ENCODE data around the gene TRAPPC3L.

TRAPPC3L gene

DNA sequence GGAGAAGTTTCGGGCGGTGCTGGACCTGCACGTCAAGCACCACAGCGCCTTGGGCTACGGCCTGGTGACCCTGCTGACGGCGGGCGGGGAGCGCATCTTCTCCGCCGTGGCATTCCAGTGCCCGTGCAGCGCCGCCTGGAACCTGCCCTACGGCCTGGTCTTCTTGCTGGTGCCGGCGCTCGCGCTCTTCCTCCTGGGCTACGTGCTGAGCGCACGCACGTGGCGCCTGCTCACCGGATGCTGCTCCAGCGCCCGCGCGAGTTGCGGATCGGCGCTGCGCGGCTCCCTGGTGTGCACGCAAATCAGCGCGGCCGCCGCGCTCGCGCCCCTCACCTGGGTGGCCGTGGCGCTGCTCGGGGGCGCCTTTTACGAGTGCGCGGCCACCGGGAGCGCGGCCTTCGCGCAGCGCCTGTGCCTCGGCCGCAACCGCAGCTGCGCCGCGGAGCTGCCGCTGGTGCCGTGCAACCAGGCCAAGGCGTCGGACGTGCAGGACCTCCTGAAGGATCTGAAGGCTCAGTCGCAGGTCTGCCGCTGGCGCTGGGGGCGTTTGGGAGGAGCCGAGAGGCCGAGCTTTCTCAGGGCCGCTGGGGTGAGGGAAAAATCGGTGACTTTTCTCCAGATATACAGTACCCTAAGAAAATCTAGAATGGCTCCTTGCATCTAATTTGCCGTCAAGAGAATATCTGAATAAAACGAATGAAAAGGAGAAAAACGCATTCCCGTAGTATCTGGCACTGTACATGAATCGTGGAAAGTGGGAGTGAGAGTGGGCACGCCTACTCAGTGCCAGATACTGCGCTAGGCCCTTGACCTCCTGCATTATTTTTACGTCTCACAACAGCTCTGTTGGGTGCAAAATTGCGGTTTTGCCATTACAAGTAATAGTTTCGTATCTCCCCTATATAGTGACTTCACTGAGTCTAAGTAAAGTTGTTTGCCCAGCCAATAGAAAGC is 83.3 kb downstream of the TRAPPC3L start:
- peak; percentile 69 for DNase-seq

DNA sequence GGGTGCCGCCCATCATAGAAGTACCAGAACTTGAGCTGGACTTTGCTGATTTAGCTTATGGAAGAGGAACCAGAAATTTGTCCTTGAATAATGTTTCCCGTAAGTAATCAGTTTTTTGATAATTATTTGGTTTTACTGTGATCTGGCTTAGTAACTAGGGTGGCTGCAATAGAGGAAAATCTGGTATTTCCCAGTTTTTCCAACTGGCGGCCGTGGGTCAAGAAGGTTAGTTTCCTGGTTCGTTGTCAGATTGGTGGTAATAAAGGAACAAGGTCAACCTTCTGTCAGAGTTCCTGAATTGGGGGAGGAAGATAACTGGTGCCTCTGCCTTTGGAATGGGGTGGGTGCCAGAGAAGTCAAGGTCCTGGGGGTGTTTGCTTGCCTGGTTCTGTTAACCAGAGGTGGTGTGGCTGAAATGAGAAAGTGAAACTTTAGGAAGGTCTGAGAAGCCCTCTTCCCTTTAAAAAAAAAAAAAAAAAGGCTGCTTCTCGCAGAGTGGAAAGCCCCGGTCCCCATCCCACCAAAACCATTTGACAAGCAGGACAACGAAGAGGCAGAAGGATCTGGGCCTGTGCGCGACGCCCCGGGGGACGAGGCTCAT is 84.1 kb downstream of the TRAPPC3L start, which contains the start of gene CALHM6:
TSS of gene CALHM6 (plus strand) at position 45 of the 601 bp plus-strand sequence. CDS start at position 600, 555 bp downstream.
- DNase-seq, result no peak

- DNase-seq, result no peak
Measured at GRCh38 chr6:116459927-116460326, 85.6 kb downstream of the TRAPPC3L start.

- DNase-seq, result no peak
Measured at GRCh38 chr6:116458264-116458663, 87.2 kb downstream of the TRAPPC3L start.

DNA sequence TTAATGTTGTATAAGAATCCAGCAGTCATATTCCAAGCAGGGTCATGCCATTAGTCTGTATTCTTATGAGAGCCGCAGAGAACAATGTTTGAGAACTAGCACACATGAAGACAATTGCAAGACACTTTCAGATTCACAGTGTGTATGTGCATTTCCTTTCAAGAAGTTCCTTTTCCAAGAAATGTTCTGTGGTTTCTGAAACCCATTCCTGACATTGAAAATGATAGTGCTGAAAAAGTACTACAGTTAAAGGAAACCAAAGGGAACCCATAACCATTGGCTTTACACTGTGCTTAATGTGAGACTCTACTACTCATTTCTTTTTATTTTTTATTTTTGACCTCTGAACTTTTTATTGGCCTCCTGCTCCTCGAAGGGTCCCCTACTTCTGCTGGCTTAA is 88.6 kb downstream of the TRAPPC3L start:
- DNase-seq, result no peak

- no peak for DNase-seq
Measured at GRCh38 chr6:116456106-116456505, 89.4 kb downstream of the TRAPPC3L start.

DNA sequence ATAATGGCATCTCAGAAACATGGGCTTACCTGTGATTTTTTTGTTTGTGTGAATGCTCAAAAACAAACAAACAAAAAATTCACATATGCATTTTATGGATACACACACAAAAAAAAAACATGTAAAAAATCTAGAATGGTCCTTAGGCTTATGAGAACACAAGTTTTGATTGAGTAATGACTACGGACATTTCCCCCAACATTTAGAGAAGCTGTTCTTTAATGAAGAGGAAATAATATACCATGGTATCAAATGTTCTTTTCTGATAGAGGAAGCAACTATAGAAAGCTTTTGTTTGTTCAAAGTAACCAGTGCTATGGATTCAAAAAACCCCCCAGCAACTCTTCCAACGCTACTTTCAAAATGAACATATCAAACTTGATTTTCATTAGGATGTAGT is 93.0 kb downstream of the TRAPPC3L start:
- no peak for DNase-seq

- no peak for DNase-seq
Measured at GRCh38 chr6:116451916-116452315, 93.6 kb downstream of the TRAPPC3L start.

GRCh38 chr6:116450769-116451740 is 94.4 kb downstream of the TRAPPC3L start:
- no peak for DNase-seq

GRCh38 chr6:116450185-116450710 is 95.2 kb downstream of the TRAPPC3L start:
- no peak for DNase-seq

DNA sequence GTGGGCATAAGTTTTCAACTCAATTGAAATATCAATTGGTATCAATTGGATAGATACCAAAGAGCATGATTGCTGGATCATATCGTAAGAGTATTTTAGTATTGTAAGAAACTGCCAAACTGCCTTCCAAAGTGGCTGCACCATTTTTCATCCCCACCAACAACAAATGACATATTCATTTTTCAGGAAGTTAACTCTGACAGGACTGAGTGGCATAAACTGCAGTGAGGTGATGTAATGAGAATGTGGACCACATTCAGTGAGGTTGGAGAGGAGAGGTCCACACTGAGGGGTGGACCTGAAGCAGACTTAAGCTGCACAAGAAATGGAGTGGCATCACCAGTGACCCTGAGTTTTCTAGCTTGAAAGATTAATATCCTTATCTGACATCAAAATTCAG is 95.9 kb downstream of the TRAPPC3L start:
- no peak for DNase-seq

- DNase-seq, result no peak
Measured at GRCh38 chr6:116447496-116448011, 97.9 kb downstream of the TRAPPC3L start.

GRCh38 chr6:116447052-116447451 is 98.4 kb downstream of the TRAPPC3L start:
- DNase-seq, result no peak

- no peak for DNase-seq
Measured at GRCh38 chr6:116446399-116446798, 99.1 kb downstream of the TRAPPC3L start.

DNA sequence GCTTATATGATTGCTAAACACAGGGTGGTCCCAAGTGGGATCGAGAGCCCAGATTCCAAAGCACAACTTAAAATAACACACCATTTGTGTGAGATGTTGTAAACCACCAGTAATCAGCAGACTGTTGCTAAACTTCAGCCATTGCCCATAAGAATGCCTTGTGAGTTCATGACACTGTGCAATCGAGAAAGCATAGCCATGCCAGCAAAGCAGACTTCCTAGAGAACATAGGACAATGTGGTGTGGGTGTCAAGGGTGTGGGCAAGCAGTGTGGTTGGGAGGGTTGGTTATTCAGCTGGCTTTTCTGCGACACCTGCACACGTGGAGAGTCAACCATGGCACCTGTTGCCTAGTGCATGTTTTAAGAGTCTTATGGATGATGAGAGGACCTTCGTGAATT is 100.4 kb downstream of the TRAPPC3L start:
- DNase-seq, result no peak

Measured in activated effector memory CD4-positive, alpha-beta T cell treated with anti-CD3 and anti-CD28 coated beads, Interleukin-2, amount 50 U/mL, for 16 hours (primary cell).